HS-27A (cell line): ENCODE measurements around the gene CEP104.

ENCODE experiments used
- DNase-seq: peaks from one replicate; pipeline ENCODE4 v3.0.0-alpha.2; 2012; ENCODE audit warnings: low read depth, missing footprints

CEP104 gene

GRCh38 chr1:3762151-3762872 lies 94.7 kb downstream of the CEP104 start:
- no peak for DNase-seq
